HepG2 (cell line): ENCODE measurements around the gene GYS1. TPM values are rescaled to one million over a fixed set of nuclear protein-coding genes. Genes with fewer than 3 reads are reported as not detected.

Experiments used
- ATAC-seq: fragments of 200-7000 bp; cut with Tn5 transposase; 3 replicates; pipeline ENCODE4 v1.9.1; 2020; ENCODE audit warnings: mild to moderate bottlenecking, moderate library complexity
- BruUV-seq: library from RNA; stranded (reverse); fragments of 400-500 nt; replicated peaks from 2 replicates; lab custom pipeline; 2021; lab: Mats Ljungman, UMichigan
- CTCF ChIA-PET: fragments of 300-600 bp; formaldehyde crosslinking; extraction: SDS; loops from one replicate; lab custom pipeline; 2021; ENCODE audit warnings: low total read pairs, inconsistent platforms, low intra/inter-chr PET ratio; lab: Yijun Ruan, JAX
- POLR2A ChIA-PET: fragments of 350-600 bp; sonication (Branson Sonifier 250); formaldehyde crosslinking; loops from one replicate; lab custom pipeline; 2020; ENCODE audit warnings: antibody characterized with exemption, inconsistent platforms; lab: Yijun Ruan, JAX
- DNase-seq: peaks from one replicate; pipeline ENCODE4 v3.0.0-alpha.2; 2015; ENCODE audit warnings: low spot score
- FAIRE-seq: peaks from 3 replicates; lab custom pipeline; 2011; peaks lifted over from hg19 to GRCh38; lab: Jason Lieb, UNC
- H2AFZ ChIP-seq: one replicate; pipeline ENCODE4 v1.6.1; 2011; ENCODE audit warnings: low read length, inconsistent platforms
- H3K27ac ChIP-seq: fragments of 300-600 bp; 3 replicates; pipeline ENCODE4 v1.8.0; 2011; ENCODE audit warnings: mixed run types, mild to moderate bottlenecking, mixed read lengths, low read length, inconsistent platforms; ENCODE audit not compliant: insufficient read depth; ENCODE audit errors: extremely low read length
- H3K27me3 ChIP-seq, 2 experiments: fragments of 200-600 bp in 1 of 2; 2 replicates in 1 of 2; 3 replicates in 1 of 2; pipeline versions ENCODE4 v1.6.0 to v1.8.0; 2011; ENCODE audit warnings: low read length in 2 of 2, mild to moderate bottlenecking in 2 of 2, moderate library complexity in 2 of 2, inconsistent platforms in 1 of 2; ENCODE audit not compliant: insufficient read depth in 2 of 2, control insufficient read depth in 1 of 2
- H3K36me3 ChIP-seq, 2 experiments: fragments of 200-600 bp in 1 of 2; replicated peaks in 1 of 2; 2 replicates in 1 of 2; 3 replicates in 1 of 2; pipeline versions ENCODE4 v1.5.1 to v1.8.0; 2011; ENCODE audit warnings: low read length in 2 of 2, inconsistent platforms in 1 of 2; ENCODE audit not compliant: insufficient read depth in 2 of 2, control insufficient read depth in 1 of 2
- H3K4me1 ChIP-seq: 2 replicates; pipeline ENCODE4 v1.5.1; 2012; ENCODE audit warnings: low read length, inconsistent platforms; ENCODE audit not compliant: insufficient read depth
- H3K4me2 ChIP-seq: 2 replicates; pipeline ENCODE4 v1.6.0; 2011; ENCODE audit warnings: low read depth, low read length, inconsistent platforms
- H3K4me3 ChIP-seq, 3 experiments: fragments of 200-600 bp in 1 of 3; sonication (generic), shearing (Covaris generic) in 1 of 3; replicated peaks in 1 of 3; 2 replicates each; pipeline ENCODE4 v1.5.1; 2011 to 2016; ENCODE audit warnings: low read length in 3 of 3, inconsistent platforms in 2 of 3, low read depth in 2 of 3, mild to moderate bottlenecking in 2 of 3, control low read depth in 1 of 3, mixed read lengths in 1 of 3; ENCODE audit not compliant: insufficient read depth in 1 of 3
- H3K79me2 ChIP-seq: one replicate; pipeline ENCODE4 v1.6.1; 2011; ENCODE audit warnings: low read length, inconsistent platforms; ENCODE audit not compliant: insufficient read depth
- H3K9ac ChIP-seq: 2 replicates; pipeline ENCODE4 v1.6.0; 2011; ENCODE audit warnings: mild to moderate bottlenecking, low read depth, low read length, inconsistent platforms; ENCODE audit not compliant: insufficient read depth
- H3K9me3 ChIP-seq: 2 replicates; pipeline ENCODE4 v1.5.1; 2012; ENCODE audit warnings: mild to moderate bottlenecking, low read length
- H4K20me1 ChIP-seq: 2 replicates; pipeline ENCODE4 v1.6.0; 2011; ENCODE audit warnings: inconsistent platforms, mild to moderate bottlenecking, low read length, moderate library complexity; ENCODE audit not compliant: insufficient read depth
- AGO1 ChIP-seq: fragments of 200-400 bp; formaldehyde crosslinking; IDR thresholded peaks from 2 replicates; pipeline ENCODE4 v1.6.1; 2017; ENCODE audit warnings: mild to moderate bottlenecking, low read depth, low read length, moderate library complexity; ENCODE audit not compliant: poor library complexity, severe bottlenecking
- CHD2 ChIP-seq: IDR thresholded peaks from 2 replicates; pipeline ENCODE4 v1.6.1; 2011; ENCODE audit warnings: low read depth, low read length, improper control_type of control experiment
- ERF ChIP-seq: IDR thresholded peaks from 2 replicates; pipeline ENCODE4 v1.6.1; 2018; ENCODE audit warnings: missing biosample characterization, missing genetic modification reagents
- HOXA3 ChIP-seq: sonication (generic); formaldehyde crosslinking; IDR thresholded peaks from 2 replicates; pipeline ENCODE4 v1.5.0; 2020; ENCODE audit warnings: missing genetic modification reagents
- LCORL ChIP-seq, 2 experiments: fragments of 450-650 bp in 1 of 2; sonication (generic) in 1 of 2; formaldehyde crosslinking in 1 of 2; IDR thresholded peaks; 2 replicates each; pipeline versions ENCODE4 v1.5.0 to v1.6.1; 2017 to 2020; ENCODE audit warnings: antibody characterized with exemption in 1 of 2, missing genetic modification reagents in 1 of 2
- LRRFIP1 ChIP-seq: sonication (generic); formaldehyde crosslinking; conservative IDR thresholded peaks from 2 replicates; pipeline ENCODE4 v1.4.0; 2020; ENCODE audit warnings: missing genetic modification reagents
- MAFF ChIP-seq: IDR thresholded peaks from 2 replicates; pipeline ENCODE4 v1.6.1; 2011; ENCODE audit warnings: low read depth, low read length, improper control_type of control experiment
- MAFK ChIP-seq, 2 experiments: IDR thresholded peaks in 1 of 2; conservative IDR thresholded peaks in 1 of 2; 2 replicates each; pipeline ENCODE4 v1.6.1; 2011; ENCODE audit warnings: improper control_type of control experiment in 2 of 2, low read length in 2 of 2
- NR2C2 ChIP-seq: sonication (generic); formaldehyde crosslinking; IDR thresholded peaks from 2 replicates; pipeline ENCODE4 v1.4.0; 2020; ENCODE audit warnings: missing genetic modification reagents, mild to moderate bottlenecking, moderate library complexity, borderline replicate concordance
- POLR2A ChIP-seq, 2 experiments: IDR thresholded peaks; 2 replicates each; pipeline ENCODE4 v1.6.1; 2011; ENCODE audit warnings: low read depth in 2 of 2, low read length in 2 of 2, mild to moderate bottlenecking in 1 of 2, moderate library complexity in 1 of 2; ENCODE audit not compliant: insufficient read depth in 1 of 2
- POLR2G ChIP-seq: fragments of 200-400 bp; formaldehyde crosslinking; IDR thresholded peaks from 2 replicates; pipeline ENCODE4 v1.6.1; 2018; ENCODE audit warnings: mild to moderate bottlenecking, low read depth, low read length, moderate library complexity
- RAD21 ChIP-seq: fragments of 450-650 bp; formaldehyde crosslinking; IDR thresholded peaks from 2 replicates; pipeline ENCODE4 v1.5.0; 2020; ENCODE audit warnings: mild to moderate bottlenecking
- RBM39 ChIP-seq: fragments of 200-400 bp; formaldehyde crosslinking; IDR thresholded peaks from one replicate; pipeline ENCODE4 v1.6.1; 2018; ENCODE audit warnings: antibody characterized with exemption, mild to moderate bottlenecking, low read depth, low read length; ENCODE audit not compliant: poor library complexity, severe bottlenecking
- U2AF1 ChIP-seq: fragments of 200-400 bp; formaldehyde crosslinking; optimal IDR thresholded peaks from 2 replicates; pipeline ENCODE3; 2017; ENCODE audit warnings: mild to moderate bottlenecking, low read depth, low read length
- YEATS2 ChIP-seq: sonication (generic); formaldehyde crosslinking; IDR thresholded peaks from 2 replicates; pipeline ENCODE4 v1.4.0; 2020; ENCODE audit warnings: missing genetic modification reagents, borderline replicate concordance
- ZNF143 ChIP-seq: sonication (generic); formaldehyde crosslinking; IDR thresholded peaks from 2 replicates; pipeline ENCODE4 v1.4.0; 2020; ENCODE audit warnings: missing genetic modification reagents
- ZNF441 ChIP-seq: sonication (generic); formaldehyde crosslinking; IDR thresholded peaks from 2 replicates; pipeline ENCODE4 v1.7.0; 2021; ENCODE audit warnings: missing genetic modification reagents, borderline replicate concordance
- ZNF878 ChIP-seq: sonication (generic); formaldehyde crosslinking; IDR thresholded peaks from 2 replicates; pipeline ENCODE4 v1.8.1; 2023; ENCODE audit warnings: mild to moderate bottlenecking, missing genetic modification reagents, moderate library complexity
- WGBS: methylation state at CpG from one replicate; pipeline ENCODE4 v1.1.6; 2017; ENCODE audit warnings: low lambda C conversion rate; 5-methylcytosine and 5-hydroxymethylcytosine counted together
- in situ Hi-C: cut with HindIII; loops from 2 replicates; pipeline ENCODE4 v1.10.0; 2017; ENCODE audit warnings: low pct_unique_long_range_greater_than_20kb; ENCODE audit not compliant: extremely low pct_ligation_motif_present
- intact Hi-C: fragments of 100-400 bp; cut with micrococcal nuclease; formaldehyde crosslinking; loops from one replicate; pipeline ENCODE4 v1.10.0; 2022; ENCODE audit not compliant: unreplicated experiment
- polyA plus RNA-seq, 8 experiments: library from polyadenylated mRNA; depleted of rRNA in 3 of 8; stranded (reverse) in 7 of 8; unstranded in 1 of 8; fragments of >200 nt; fragmentation: Illumina TruSeq in 4 of 8; extraction: Trizol in 4 of 8; gene quantifications; 2 replicates each; pipeline versions ENCODE4 v1.2.1 to v1.2.3, GENCODE V29; 2011 to 2016; ENCODE audit warnings: low read depth in 4 of 8, missing spikeins in 1 of 8, mixed read lengths in 1 of 8; ENCODE audit not compliant: insufficient read depth in 1 of 8
- total RNA-seq, 5 experiments: library from RNA; depleted of rRNA; stranded (reverse); fragments of >200 nt; fragmentation: Illumina TruSeq; extraction: Trizol; gene quantifications; 2 replicates each; pipeline ENCODE4 v1.2.3, GENCODE V29; 2016; ENCODE audit warnings: low read depth in 1 of 5
- TF ChIP-seq, protein P1 (sequence below): sonication (generic); formaldehyde crosslinking; IDR thresholded peaks from 2 replicates; pipeline ENCODE4 v1.4.0; 2020; ENCODE audit warnings: missing genetic modification reagents

The GYS1 gene
- total and polyA plus RNA-seq, 2 of the 13 experiments (the other 11 are each of a cell fraction or from before 2014, with no cell fraction given), result 18.4 to 42.1 TPM

DNA sequence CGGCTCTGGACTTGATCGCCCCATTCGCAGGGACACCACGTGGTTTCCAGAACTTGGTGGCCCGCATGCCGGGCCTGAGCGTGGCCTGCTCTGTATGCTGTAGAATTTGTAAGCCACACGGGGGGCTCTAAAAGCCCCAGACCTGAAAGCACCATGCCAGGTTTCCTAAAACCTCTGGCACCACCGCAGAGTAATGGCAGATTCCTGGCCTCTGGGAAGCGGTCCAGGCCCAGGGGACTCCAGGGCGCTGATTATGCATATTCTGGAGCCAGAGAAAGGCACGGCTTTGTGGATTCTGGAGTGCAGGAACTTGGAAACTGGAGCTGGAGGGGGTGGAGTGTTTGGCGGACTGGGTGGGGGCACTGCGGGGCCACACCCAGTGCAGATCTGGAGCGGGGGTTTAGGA is 24.3 kb downstream of the GYS1 start (continued):
- TF ChIP-seq, protein P1, sequence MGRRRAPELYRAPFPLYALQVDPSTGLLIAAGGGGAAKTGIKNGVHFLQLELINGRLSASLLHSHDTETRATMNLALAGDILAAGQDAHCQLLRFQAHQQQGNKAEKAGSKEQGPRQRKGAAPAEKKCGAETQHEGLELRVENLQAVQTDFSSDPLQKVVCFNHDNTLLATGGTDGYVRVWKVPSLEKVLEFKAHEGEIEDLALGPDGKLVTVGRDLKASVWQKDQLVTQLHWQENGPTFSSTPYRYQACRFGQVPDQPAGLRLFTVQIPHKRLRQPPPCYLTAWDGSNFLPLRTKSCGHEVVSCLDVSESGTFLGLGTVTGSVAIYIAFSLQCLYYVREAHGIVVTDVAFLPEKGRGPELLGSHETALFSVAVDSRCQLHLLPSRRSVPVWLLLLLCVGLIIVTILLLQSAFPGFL (CRISPR knock-in tag), result no peak
- TF ChIP-seq MAFK (conservative IDR thresholded peaks at IDR 0.05 in 1 of 2, IDR thresholded peaks at IDR 0.05 in 1 of 2; ENCODE audit: low read length in 2 of 2), result peak; percentile 52 to 69; a peak in 3 of 4 replicates
- TF ChIP-seq MAFF, result peak; percentile 33; the same call in 1 of the 2 replicates

DNA sequence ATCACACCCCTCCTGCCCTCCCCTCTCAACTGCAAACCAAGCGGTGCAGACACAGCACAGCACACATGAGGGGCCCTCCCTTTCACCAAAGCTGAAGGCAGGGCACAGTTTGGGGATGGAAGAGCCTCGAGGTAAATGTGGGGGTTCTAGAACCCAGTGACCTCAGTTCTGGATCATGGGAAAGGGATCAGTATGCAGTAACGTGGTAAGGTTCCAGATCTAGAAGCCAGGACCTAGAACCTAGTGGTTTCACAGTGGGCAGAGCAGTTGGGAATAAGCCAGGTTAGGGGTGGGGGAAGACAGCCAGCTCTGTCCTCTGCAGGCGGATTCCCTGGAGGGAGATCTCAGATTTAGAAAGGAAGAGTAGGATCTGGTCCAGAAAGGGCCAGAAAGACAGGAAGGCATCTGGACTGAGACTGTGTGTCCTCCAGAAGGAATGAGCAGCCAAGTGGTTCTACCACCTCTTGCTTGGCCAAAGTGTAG is 24.9 kb downstream of the GYS1 start:
- H3K79me2 ChIP-seq, result peaks cover 25% of the 10 kb centered on the region
- ChIA-PET CTCF (no interaction called here), POLR2A (interaction anchor here (1.0 to 5.6 kb wide), 17 partner anchors 9 to 180 kb away, joined by 3 to 153 read pairs (median 4); partner anchors contain the start of genes BAX, DHDH, GYS1 and NUCB1)
- H3K27ac ChIP-seq, result peak overlapping the region; percentile 86
- H4K20me1 ChIP-seq, result peaks cover 33% of the 10 kb centered on the region
- no peak overlapping the region for H3K9ac ChIP-seq
- peaks cover 3 to 25% of the 10 kb centered on the region in 2 experiments for H3K36me3 ChIP-seq
- BruUV-seq, result no TSS peak
- H2AFZ ChIP-seq, result no peak overlapping the region
- H3K4me2 ChIP-seq, result no peak overlapping the region
- WGBS, result 50% methylated on average over 4 of the region's 4 CpGs
- FAIRE-seq (no peak), ATAC-seq (peak; percentile 8), DNase-seq (peak; percentile 39)
- in situ Hi-C loops, result no loop called here
- no peaks in the 10 kb centered on the region; a peak in 1 of 5 replicates for H3K27me3 ChIP-seq
- no peaks in the 10 kb centered on the region for H3K9me3 ChIP-seq
- intact Hi-C loops, result loop anchor here (1.0 to 10.0 kb wide), 3 partner anchors 22 to 183 kb away; partner anchors contain the start of gene PPP1R15A
- peaks cover 24% of the 10 kb centered on the region for H3K4me1 ChIP-seq
- no peak overlapping the region for H3K4me3 ChIP-seq
- TF ChIP-seq RAD21 (CRISPR knock-in tag) (peak; percentile 8; the same call in 1 of the 2 replicates), AGO1 (peak; percentile 96), ZNF441 (CRISPR knock-in tag) (no peak), LCORL (IDR thresholded peaks at IDR 0.05) (no peak), LCORL (CRISPR knock-in tag; IDR thresholded peaks at IDR 0.05) (no peak; the same call in 1 of the 2 replicates), ZNF878 (CRISPR knock-in tag) (peak; percentile 35; the same call in 1 of the 2 replicates), CHD2 (0 out of 2 replicates have a peak, but pooled peaks have one; percentile 13), ERF (CRISPR knock-in tag) (no peak), YEATS2 (peak; percentile 10; the same call in 1 of the 2 replicates), ZNF143 (CRISPR knock-in tag) (0 out of 2 replicates have a peak, but pooled peaks have one; percentile 12), RBM39 (peak; percentile 60), POLR2A (IDR thresholded peaks at IDR 0.05; ENCODE audit: insufficient read depth in 1 of 2, low read depth in 2 of 2, low read length in 2 of 2) (peak in 1 of 2 experiments; percentile 21; a peak in 2 of 4 replicates), POLR2G (peak; percentile 89), HOXA3 (CRISPR knock-in tag) (peak; percentile 8; the same call in 1 of the 2 replicates), LRRFIP1 (CRISPR knock-in tag) (no peak), NR2C2 (peak; percentile 7; the same call in 1 of the 2 replicates), U2AF1 (no peak)
